HG02642 (cell line): Measurements from ENCODE around the gene TMEM174.
A peak's percentile ranks its signal among the peaks of the same experiment; 100 is the strongest.
"Not testable (repeated sequence)": the region's sequence is repeated elsewhere in the genome, so short reads cannot be mapped to it uniquely, and the experiment has no call there.

Experiments used
- ATAC-seq: cut with Tn5 transposase; IDR thresholded peaks from one replicate; pipeline ENCODE4 v1.9.1; 2021; ENCODE audit warnings: mild to moderate bottlenecking; ENCODE audit not compliant: unreplicated experiment, poor library complexity

TMEM174 gene

GRCh38 chr5:73215891-73216610 is 43.1 kb downstream of the TMEM174 start:
- peak; percentile 85 for ATAC-seq

- ATAC-seq, result no peak
These were observed 45.7 kb downstream of the TMEM174 start for GRCh38 chr5:73218552-73219171.

GRCh38 chr5:73219336-73219735 is 46.3 kb downstream of the TMEM174 start:
- not testable (repeated sequence) for ATAC-seq

- ATAC-seq, result no peak
These were observed 48.2 kb downstream of the TMEM174 start for GRCh38 chr5:73221161-73221560.

GRCh38 chr5:73221726-73222125 is 48.7 kb downstream of the TMEM174 start:
- no peak for ATAC-seq

GRCh38 chr5:73222173-73222572 is 49.2 kb downstream of the TMEM174 start:
- ATAC-seq, result no peak
